Activated T-cell treated with anti-CD3 and anti-CD28 coated beads, Interleukin-2, amount 50 U/mL, for 24 hours (primary cell): Measurements from ENCODE around the gene MCOLN3.

Experiments
- DNase-seq: peaks from one replicate; pipeline ENCODE4 v3.0.0-alpha.2; 2020
- H3K27ac Mint-ChIP-seq: 2 replicates; pipeline ENCODE4 v1.8.0; 2020; ENCODE audit warnings: mild to moderate bottlenecking, mixed read lengths
- H3K27me3 Mint-ChIP-seq: 2 replicates; pipeline ENCODE4 v1.8.0; 2020; ENCODE audit warnings: mixed read lengths
- H3K36me3 Mint-ChIP-seq: 2 replicates; pipeline ENCODE4 v1.8.0; 2020; ENCODE audit warnings: low read depth, mixed read lengths
- H3K4me1 Mint-ChIP-seq: 2 replicates; pipeline ENCODE4 v1.8.0; 2020; ENCODE audit warnings: low read depth, mixed read lengths
- H3K4me3 Mint-ChIP-seq: 2 replicates; pipeline ENCODE4 v1.8.0; 2020; ENCODE audit warnings: mild to moderate bottlenecking, moderate library complexity, mixed read lengths
- H3K9me3 Mint-ChIP-seq: 2 replicates; pipeline ENCODE4 v1.8.0; 2020; ENCODE audit warnings: mixed read lengths

The MCOLN3 gene

DNA sequence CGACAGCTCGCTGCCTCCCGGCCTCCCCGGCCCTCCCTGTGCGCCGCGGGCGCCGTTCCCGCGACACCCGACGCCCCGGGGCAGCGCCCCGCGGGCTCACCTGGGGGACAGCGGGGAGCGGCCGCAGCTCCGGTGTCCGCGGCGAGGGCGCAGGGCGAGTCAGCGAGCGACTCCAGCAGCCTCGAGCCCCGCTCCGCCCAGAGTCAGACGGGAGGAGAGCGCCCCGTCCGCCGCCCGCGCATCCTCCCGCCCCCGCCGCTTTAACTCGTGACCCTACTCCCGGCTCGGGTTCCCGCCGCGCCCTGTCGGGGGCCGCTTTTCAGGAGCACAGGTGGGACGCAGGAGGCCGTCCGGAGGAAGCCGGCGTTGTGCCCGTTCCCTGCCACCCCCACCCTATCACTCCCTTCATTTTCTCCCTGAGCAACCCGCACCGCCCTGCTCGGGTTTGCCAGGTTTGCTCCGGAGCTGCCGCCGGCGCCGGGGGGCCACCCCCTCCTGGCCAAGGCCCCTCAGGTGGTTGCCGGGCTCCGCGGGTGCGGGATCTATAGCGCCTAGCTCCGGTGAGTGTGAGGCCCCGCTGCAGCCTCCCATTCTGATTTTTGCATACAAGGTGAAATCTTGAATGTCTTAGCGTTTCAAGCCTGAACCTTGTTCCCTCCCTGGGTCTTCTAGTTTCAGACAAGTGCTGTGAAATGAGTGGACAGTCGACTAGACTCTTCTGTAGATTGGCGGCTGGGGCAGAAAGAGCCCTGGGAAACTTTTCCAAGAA lies at the start of gene MCOLN3:
MCOLN3 (minus strand) TSS at position 205 of the 769 bp plus-strand sequence. CDS start 3,140 bp downstream, outside the sequence.
- Mint-ChIP-seq H3K9me3 (no peaks in the 10 kb centered on the region), H3K4me1 (peaks cover 30% of the 10 kb centered on the region), H3K4me3 (peak within 1 kb of the TSS; percentile 73), H3K36me3 (no peaks in the 10 kb centered on the region), H3K27me3 (peaks cover 62% of the 10 kb centered on the region), H3K27ac (no peak within 1 kb of the TSS)
- DNase-seq, result peak; percentile 56

DNA sequence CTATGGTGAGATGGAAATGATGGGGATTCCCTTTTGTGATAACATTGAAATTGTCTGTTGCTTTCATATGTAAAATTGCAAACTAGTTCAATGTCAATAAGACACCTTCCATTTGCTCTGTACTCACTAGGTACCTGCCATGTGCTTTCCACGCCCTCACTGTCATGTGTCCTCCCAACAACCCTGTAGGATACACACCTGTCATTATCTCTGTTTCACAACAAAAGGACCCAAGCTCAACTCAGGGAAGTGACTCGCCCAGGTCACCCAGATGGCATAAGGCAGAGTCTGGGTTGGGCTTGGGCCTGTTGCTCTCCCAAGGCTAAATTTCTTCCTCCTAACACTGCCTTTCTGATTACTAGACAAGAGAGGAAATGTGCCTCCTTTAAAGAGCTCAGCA lies 45.3 kb upstream of the MCOLN3 start:
- Mint-ChIP-seq H3K36me3 (no peaks in the 10 kb centered on the region), H3K4me1 (peaks cover 9% of the 10 kb centered on the region), H3K4me3 (no peak overlapping the region), H3K27ac (no peak overlapping the region), H3K9me3 (no peaks in the 10 kb centered on the region), H3K27me3 (peaks cover 13% of the 10 kb centered on the region)
- DNase-seq, result no peak

DNA sequence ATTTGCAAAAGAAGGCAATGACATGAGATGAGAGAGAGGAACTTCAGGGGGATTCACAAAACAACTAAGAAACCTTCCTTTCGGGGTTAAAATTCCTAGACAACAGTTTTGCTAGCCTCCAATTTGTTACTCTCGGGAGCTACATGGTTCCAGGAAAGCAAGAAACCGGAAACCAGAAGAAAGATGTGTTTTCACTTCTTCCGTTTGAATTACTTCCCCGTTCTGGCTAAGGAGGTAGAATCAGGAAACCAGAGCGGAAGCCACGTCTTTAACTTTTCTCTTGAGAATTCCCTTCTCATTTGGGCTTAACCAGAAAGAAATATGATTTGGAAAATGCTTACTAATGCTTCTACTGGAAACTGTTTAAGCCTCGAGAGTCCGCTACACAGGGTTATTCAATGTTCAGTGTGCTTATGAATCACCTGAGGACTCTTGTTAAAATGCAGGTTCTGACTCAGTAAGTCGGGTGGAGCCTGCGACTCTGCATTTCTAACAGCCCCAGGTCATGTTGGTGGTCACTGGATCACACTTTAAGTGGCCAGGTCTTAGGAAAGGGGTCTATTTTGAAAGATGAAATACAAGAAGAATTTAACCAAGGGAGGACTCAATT lies 43.5 kb upstream of the MCOLN3 start:
- Mint-ChIP-seq H3K4me3 (peak overlapping the region; percentile 63), H3K27me3 (peaks cover 13% of the 10 kb centered on the region), H3K4me1 (peaks cover 9% of the 10 kb centered on the region), H3K36me3 (no peaks in the 10 kb centered on the region), H3K9me3 (no peaks in the 10 kb centered on the region), H3K27ac (peak overlapping the region; percentile 47)
- DNase-seq, result peak; percentile 35

GRCh38 chr1:85090225-85090624 lies 41.9 kb upstream of the MCOLN3 start:
- Mint-ChIP-seq H3K4me3 (no peak overlapping the region), H3K27ac (no peak overlapping the region)

GRCh38 chr1:85089203-85089602 lies 40.9 kb upstream of the MCOLN3 start:
- peaks cover 9% of the 10 kb centered on the region for H3K4me1 Mint-ChIP-seq
- DNase-seq, result no peak
- H3K36me3 Mint-ChIP-seq, result no peaks in the 10 kb centered on the region
- H3K9me3 Mint-ChIP-seq, result no peaks in the 10 kb centered on the region
- H3K27me3 Mint-ChIP-seq, result peaks cover 11% of the 10 kb centered on the region
- H3K27ac Mint-ChIP-seq, result no peak overlapping the region
- H3K4me3 Mint-ChIP-seq, result no peak overlapping the region

More at GRCh38 chr1:85090225-85090624, 41.9 kb upstream of the MCOLN3 start:
- Mint-ChIP-seq H3K36me3 (no peaks in the 10 kb centered on the region), H3K9me3 (no peaks in the 10 kb centered on the region), H3K4me1 (peaks cover 9% of the 10 kb centered on the region), H3K27me3 (peaks cover 10% of the 10 kb centered on the region)
- DNase-seq, result no peak

GRCh38 chr1:85088408-85088784 lies 40.1 kb upstream of the MCOLN3 start:
- Mint-ChIP-seq H3K4me1 (peaks cover 9% of the 10 kb centered on the region), H3K27ac (no peak overlapping the region), H3K36me3 (no peaks in the 10 kb centered on the region), H3K4me3 (no peak overlapping the region), H3K9me3 (no peaks in the 10 kb centered on the region), H3K27me3 (peaks cover 7% of the 10 kb centered on the region)
- DNase-seq, result no peak

- Mint-ChIP-seq H3K27ac (no peak overlapping the region), H3K4me1 (peaks cover 9% of the 10 kb centered on the region), H3K9me3 (no peaks in the 10 kb centered on the region), H3K4me3 (no peak overlapping the region), H3K36me3 (no peaks in the 10 kb centered on the region), H3K27me3 (peaks cover 8% of the 10 kb centered on the region)
- no peak for DNase-seq
These were observed 39.5 kb upstream of the MCOLN3 start for GRCh38 chr1:85087659-85088407.

DNA sequence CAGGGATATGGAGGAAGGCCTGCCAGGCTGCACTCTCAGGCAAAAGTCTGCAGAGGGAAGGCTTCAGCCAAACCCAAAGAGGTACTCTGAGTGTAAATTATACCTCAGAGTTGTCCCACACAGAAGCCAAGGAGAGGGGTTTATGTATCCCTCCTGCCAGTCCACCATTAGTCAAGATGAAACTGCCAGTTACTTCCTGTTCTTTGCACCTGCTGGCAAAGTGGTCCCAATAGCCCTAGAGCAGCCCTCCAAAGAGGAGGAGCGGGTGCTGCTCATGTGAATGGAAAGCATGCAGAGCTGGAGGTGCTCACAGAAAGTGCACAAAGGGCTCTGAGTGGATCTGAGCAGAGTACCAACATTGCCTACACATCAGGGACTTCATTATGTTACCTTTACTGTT lies 37.1 kb upstream of the MCOLN3 start:
- no peak for DNase-seq
- Mint-ChIP-seq H3K4me3 (no peak overlapping the region), H3K9me3 (no peaks in the 10 kb centered on the region), H3K27me3 (peaks cover 17% of the 10 kb centered on the region), H3K36me3 (no peaks in the 10 kb centered on the region), H3K27ac (no peak overlapping the region), H3K4me1 (no peaks in the 10 kb centered on the region)

DNA sequence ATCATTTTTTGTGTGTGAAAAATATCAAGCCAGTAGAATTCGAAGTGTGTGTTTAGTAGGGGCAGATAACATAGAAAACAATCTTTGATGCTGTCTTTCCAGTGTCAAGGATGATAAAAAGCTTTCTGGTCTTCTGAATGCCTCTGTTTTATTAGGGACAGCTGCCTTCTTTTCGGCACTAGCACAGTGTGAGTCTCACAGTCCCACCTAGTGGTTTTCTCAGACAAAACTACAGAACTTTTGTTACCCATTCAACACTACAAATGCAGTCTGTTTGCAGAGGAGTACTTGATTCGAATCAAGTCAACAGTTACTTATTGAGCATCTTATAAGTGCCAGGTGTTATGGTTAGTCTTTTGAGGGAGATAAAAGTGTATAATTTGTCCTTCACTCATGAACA lies 30.6 kb upstream of the MCOLN3 start:
- Mint-ChIP-seq H3K27me3 (peaks cover 14% of the 10 kb centered on the region), H3K36me3 (no peaks in the 10 kb centered on the region), H3K27ac (no peak overlapping the region), H3K4me3 (no peak overlapping the region), H3K4me1 (no peaks in the 10 kb centered on the region), H3K9me3 (no peaks in the 10 kb centered on the region)
- no peak for DNase-seq

DNA sequence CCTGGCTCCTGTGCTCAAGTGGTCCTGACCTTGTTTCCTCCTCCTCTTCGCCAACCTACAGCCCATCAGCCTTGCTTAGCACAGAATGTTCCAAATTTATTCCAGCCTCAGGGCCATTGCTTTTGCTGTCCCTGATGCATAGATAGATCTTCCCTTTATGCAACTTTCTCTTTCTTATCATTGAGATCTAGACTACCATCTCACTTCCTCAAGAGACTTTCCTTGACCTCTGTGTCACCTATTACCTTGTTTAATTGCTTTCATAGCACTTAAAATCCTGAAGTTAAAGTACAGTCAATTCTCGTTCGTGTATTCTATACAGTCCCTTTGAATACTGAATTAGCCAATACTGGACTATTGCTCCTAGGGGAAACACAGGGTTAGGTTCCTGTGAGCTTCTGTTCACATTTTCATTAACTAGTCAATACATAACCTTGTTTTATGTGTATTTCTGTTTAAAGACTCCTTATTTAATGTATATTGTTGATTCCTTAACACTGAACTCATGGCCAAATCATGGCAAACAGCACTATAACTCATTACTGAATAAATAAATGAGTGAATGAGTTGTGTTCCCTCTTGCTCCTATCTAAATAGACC lies 26.2 kb upstream of the MCOLN3 start:
- Mint-ChIP-seq H3K9me3 (no peaks in the 10 kb centered on the region), H3K4me1 (no peaks in the 10 kb centered on the region), H3K27ac (no peak overlapping the region), H3K27me3 (no peaks in the 10 kb centered on the region), H3K36me3 (no peaks in the 10 kb centered on the region), H3K4me3 (no peak overlapping the region)
- no peak for DNase-seq

- Mint-ChIP-seq H3K27me3 (no peaks in the 10 kb centered on the region), H3K9me3 (no peaks in the 10 kb centered on the region), H3K27ac (no peak overlapping the region), H3K4me3 (no peak overlapping the region), H3K36me3 (no peaks in the 10 kb centered on the region), H3K4me1 (no peaks in the 10 kb centered on the region)
- DNase-seq, result no peak
These were observed 22.7 kb upstream of the MCOLN3 start for GRCh38 chr1:85070972-85071492.

- Mint-ChIP-seq H3K9me3 (no peaks in the 10 kb centered on the region), H3K36me3 (no peaks in the 10 kb centered on the region), H3K27ac (no peak overlapping the region), H3K4me3 (no peak overlapping the region), H3K27me3 (no peaks in the 10 kb centered on the region), H3K4me1 (no peaks in the 10 kb centered on the region)
- DNase-seq, result no peak
These were observed 20.5 kb upstream of the MCOLN3 start for GRCh38 chr1:85068846-85069245.

- H3K9me3 Mint-ChIP-seq, result no peaks in the 10 kb centered on the region
- H3K4me1 Mint-ChIP-seq, result peaks cover 13% of the 10 kb centered on the region
- no peak for DNase-seq
- H3K27ac Mint-ChIP-seq, result no peak overlapping the region
- H3K36me3 Mint-ChIP-seq, result no peaks in the 10 kb centered on the region
- peaks cover 13% of the 10 kb centered on the region for H3K27me3 Mint-ChIP-seq
- no peak overlapping the region for H3K4me3 Mint-ChIP-seq
These were observed 17.2 kb upstream of the MCOLN3 start for GRCh38 chr1:85065550-85065949.

GRCh38 chr1:85062425-85063026 lies 14.2 kb upstream of the MCOLN3 start:
- no peak overlapping the region for H3K27ac Mint-ChIP-seq
- no peak for DNase-seq
- peak overlapping the region; percentile 38 for H3K4me3 Mint-ChIP-seq
- peaks cover 13% of the 10 kb centered on the region for H3K4me1 Mint-ChIP-seq
- no peaks in the 10 kb centered on the region for H3K9me3 Mint-ChIP-seq
- H3K27me3 Mint-ChIP-seq, result peaks cover 26% of the 10 kb centered on the region
- no peaks in the 10 kb centered on the region for H3K36me3 Mint-ChIP-seq
